CD4-positive, alpha-beta T cell (primary cell): ENCODE results near the gene DLX4. TPM values are rescaled to one million over a fixed set of nuclear protein-coding genes. Genes with fewer than 3 reads are reported as not detected.

Experiments
- ATAC-seq: fragments of 200-7000 bp; cut with Tn5 transposase; one replicate; pipeline ENCODE4 v1.10.0; 2022; ENCODE audit warnings: mild to moderate bottlenecking; ENCODE audit not compliant: poor library complexity
- CTCF ChIA-PET: fragments of 350-600 bp; sonication (Branson Sonifier 250); formaldehyde crosslinking; loops from one replicate; lab custom pipeline; 2021; ENCODE audit warnings: antibody characterized with exemption, inconsistent platforms; lab: Charles Lee
- POLR2A ChIA-PET: fragments of 350-600 bp; sonication (Branson Sonifier 250); formaldehyde crosslinking; loops from one replicate; lab custom pipeline; 2021; ENCODE audit warnings: antibody characterized with exemption, inconsistent platforms; lab: Charles Lee
- DNase-seq, 14 experiments: peaks; one replicate each; pipeline ENCODE4 v3.0.0-alpha.2; 2013 to 2020; ENCODE audit warnings: mixed read lengths in 2 of 14
- H3K27ac ChIP-seq, 2 donors: one replicate each; pipeline versions ENCODE4 v1.5.1 to v1.7.0; 2013; ENCODE audit warnings: low read length in 2 of 2, low read depth in 1 of 2, mild to moderate bottlenecking in 1 of 2
- H3K27me3 ChIP-seq, 2 experiments: 1 replicate in 1 of 2; 2 replicates in 1 of 2; pipeline versions ENCODE4 v1.6.1 to v1.7.0; 2013; ENCODE audit warnings: low read length in 2 of 2, control low read depth in 1 of 2, mild to moderate bottlenecking in 1 of 2, moderate library complexity in 1 of 2; ENCODE audit not compliant: insufficient read depth in 2 of 2, control insufficient read depth in 1 of 2
- H3K36me3 ChIP-seq: one replicate; pipeline ENCODE4 v1.6.1; 2013; ENCODE audit warnings: low read length, control low read depth; ENCODE audit not compliant: insufficient read depth
- H3K4me1 ChIP-seq: one replicate; pipeline ENCODE4 v1.6.1; 2013; ENCODE audit warnings: low read length, control low read depth; ENCODE audit not compliant: insufficient read depth
- H3K4me3 ChIP-seq: one replicate; pipeline ENCODE4 v1.5.1; 2013; ENCODE audit warnings: mild to moderate bottlenecking, low read length, moderate library complexity
- H3K9me3 ChIP-seq, 2 experiments: 1 replicate in 1 of 2; 2 replicates in 1 of 2; pipeline versions ENCODE4 v1.6.1 to v1.7.0; 2013; ENCODE audit warnings: low read length in 2 of 2, mild to moderate bottlenecking in 2 of 2, control low read depth in 1 of 2, moderate library complexity in 1 of 2; ENCODE audit not compliant: control insufficient read depth in 1 of 2, insufficient read depth in 1 of 2
- H3K27ac Mint-ChIP-seq: one replicate; pipeline ENCODE4 v1.8.0; 2020; ENCODE audit warnings: mixed read lengths
- H3K27me3 Mint-ChIP-seq: one replicate; pipeline ENCODE4 v1.8.0; 2021; ENCODE audit warnings: mixed read lengths
- H3K36me3 Mint-ChIP-seq: one replicate; pipeline ENCODE4 v1.8.0; 2021; ENCODE audit warnings: low read depth, mixed read lengths
- H3K4me1 Mint-ChIP-seq: one replicate; pipeline ENCODE4 v1.8.0; 2021; ENCODE audit warnings: low read depth, mixed read lengths
- H3K4me3 Mint-ChIP-seq: one replicate; pipeline ENCODE4 v1.8.0; 2020; ENCODE audit warnings: mild to moderate bottlenecking, mixed read lengths
- H3K9me3 Mint-ChIP-seq: one replicate; pipeline ENCODE4 v1.8.0; 2020; ENCODE audit warnings: mixed read lengths
- intact Hi-C, 2 experiments: fragments of 100-400 bp; cut with DNase I in 1 of 2; cut with micrococcal nuclease in 1 of 2; formaldehyde crosslinking; loops; one replicate each; pipeline versions ENCODE4 v1.15.1 to v1.9.0; 2023 to 2025; cut with DNase I, micrococcal nuclease
- total RNA-seq, 174 experiments: library from RNA in 2 of 174; stranded (reverse) in 2 of 174; gene quantifications; one replicate each; pipeline ENCODE4 v1.2.3 and lab custom pipeline; 2021 to 2026
- TF ChIP-seq, protein P1 (sequence below): fragments of 200-600 bp; IDR thresholded peaks from one replicate; pipeline ENCODE4 v1.8.0; 2022; ENCODE audit warnings: antibody characterized with exemption, mild to moderate bottlenecking

Gene DLX4
- total RNA-seq, 2 experiments from 2014 or later: 0.59 to 0.85 TPM

- peaks cover 14% of the 10 kb centered on the region for H3K4me1 ChIP-seq
- ATAC-seq (no peak), DNase-seq (no peak)
- ChIA-PET CTCF (interaction anchor here (1.3 kb wide), 1 partner anchor 25 kb away, joined by 3 read pairs; no protein-coding TSS in a partner anchor), POLR2A (no interaction called here)
- Mint-ChIP-seq H3K4me1 (peaks cover 12% of the 10 kb centered on the region), H3K9me3 (no peaks in the 10 kb centered on the region), H3K27ac (no peak overlapping the region), H3K36me3 (no peaks in the 10 kb centered on the region), H3K27me3 (peaks cover 73% of the 10 kb centered on the region), H3K4me3 (no peak overlapping the region)
- peaks cover 49 to 61% of the 10 kb centered on the region in 2 experiments for H3K27me3 ChIP-seq
- TF ChIP-seq, protein P1, sequence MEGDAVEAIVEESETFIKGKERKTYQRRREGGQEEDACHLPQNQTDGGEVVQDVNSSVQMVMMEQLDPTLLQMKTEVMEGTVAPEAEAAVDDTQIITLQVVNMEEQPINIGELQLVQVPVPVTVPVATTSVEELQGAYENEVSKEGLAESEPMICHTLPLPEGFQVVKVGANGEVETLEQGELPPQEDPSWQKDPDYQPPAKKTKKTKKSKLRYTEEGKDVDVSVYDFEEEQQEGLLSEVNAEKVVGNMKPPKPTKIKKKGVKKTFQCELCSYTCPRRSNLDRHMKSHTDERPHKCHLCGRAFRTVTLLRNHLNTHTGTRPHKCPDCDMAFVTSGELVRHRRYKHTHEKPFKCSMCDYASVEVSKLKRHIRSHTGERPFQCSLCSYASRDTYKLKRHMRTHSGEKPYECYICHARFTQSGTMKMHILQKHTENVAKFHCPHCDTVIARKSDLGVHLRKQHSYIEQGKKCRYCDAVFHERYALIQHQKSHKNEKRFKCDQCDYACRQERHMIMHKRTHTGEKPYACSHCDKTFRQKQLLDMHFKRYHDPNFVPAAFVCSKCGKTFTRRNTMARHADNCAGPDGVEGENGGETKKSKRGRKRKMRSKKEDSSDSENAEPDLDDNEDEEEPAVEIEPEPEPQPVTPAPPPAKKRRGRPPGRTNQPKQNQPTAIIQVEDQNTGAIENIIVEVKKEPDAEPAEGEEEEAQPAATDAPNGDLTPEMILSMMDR: no peak
- peaks cover 0 to 23% of the 10 kb centered on the region in 2 experiments for H3K9me3 ChIP-seq
- H3K36me3 ChIP-seq: no peaks in the 10 kb centered on the region
- H3K27ac ChIP-seq: no peak overlapping the region
- intact Hi-C loops: no loop called here
- no peak overlapping the region for H3K4me3 ChIP-seq
These were observed 7.8 kb downstream of the DLX4 start for GRCh38 chr17:49976828-49977202.

- intact Hi-C loops: no loop called here
- CTCF ChIA-PET: interaction anchor here (0.9 to 1.2 kb wide), 2 partner anchors 24 to 25 kb away, joined by 3 read pairs; no protein-coding TSS in a partner anchor
These were observed 8.7 kb downstream of the DLX4 start for GRCh38 chr17:49977463-49978389.

DNA sequence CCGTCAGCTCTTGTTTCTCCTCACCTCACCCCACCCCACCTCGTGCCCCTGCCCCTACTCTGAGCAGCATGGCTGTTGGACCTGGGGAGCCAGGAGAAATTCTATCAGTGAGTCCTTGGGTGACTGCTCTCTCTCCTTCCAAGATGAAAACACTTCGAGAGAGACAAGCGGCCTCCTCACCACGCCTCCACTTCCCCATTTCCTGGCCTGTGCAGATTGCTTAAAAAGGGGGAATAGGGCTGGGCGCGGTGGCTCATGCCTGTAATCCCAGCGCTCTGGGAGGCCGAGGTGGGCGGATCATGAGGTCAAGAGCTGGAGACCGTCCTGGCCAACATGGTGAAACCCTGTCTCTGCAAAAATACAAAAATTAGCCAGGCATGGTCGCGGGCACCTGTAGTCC, 9.5 kb downstream of the DLX4 start:
- H3K9me3 ChIP-seq: peaks cover 0 to 10% of the 10 kb centered on the region in 2 experiments
- no peak for ATAC-seq
- POLR2A ChIA-PET: no interaction called here
- intact Hi-C loops: no loop called here
- CTCF ChIA-PET: interaction anchor here (1.2 kb wide), 2 partner anchors 23 to 26 kb away, joined by 3 to 6 read pairs; no protein-coding TSS in a partner anchor
- DNase-seq: no peak
- no peak overlapping the region for H3K4me3 ChIP-seq
- H3K27ac ChIP-seq: no peak overlapping the region
- H3K27me3 ChIP-seq: peaks cover 35 to 45% of the 10 kb centered on the region in 2 experiments
- TF ChIP-seq, protein P1: no peak
- Mint-ChIP-seq H3K36me3 (no peaks in the 10 kb centered on the region), H3K9me3 (no peaks in the 10 kb centered on the region), H3K4me1 (no peaks in the 10 kb centered on the region), H3K4me3 (no peak overlapping the region), H3K27ac (no peak overlapping the region), H3K27me3 (peaks cover 68% of the 10 kb centered on the region)
- H3K4me1 ChIP-seq: no peaks in the 10 kb centered on the region
- H3K36me3 ChIP-seq: no peaks in the 10 kb centered on the region

More at GRCh38 chr17:49977463-49978389, 8.7 kb downstream of the DLX4 start:
- TF ChIP-seq, protein P1: no peak
- no peak overlapping the region for H3K27ac ChIP-seq
- Mint-ChIP-seq H3K4me3 (no peak overlapping the region), H3K36me3 (no peaks in the 10 kb centered on the region), H3K9me3 (no peaks in the 10 kb centered on the region), H3K4me1 (peaks cover 7% of the 10 kb centered on the region), H3K27me3 (peaks cover 71% of the 10 kb centered on the region), H3K27ac (no peak overlapping the region)
- H3K4me3 ChIP-seq: no peak overlapping the region
- ATAC-seq: no peak
- H3K9me3 ChIP-seq: peaks cover 0 to 14% of the 10 kb centered on the region in 2 experiments
- no peaks in the 10 kb centered on the region for H3K36me3 ChIP-seq
- H3K4me1 ChIP-seq: peaks cover 5% of the 10 kb centered on the region
- no peak for DNase-seq
- POLR2A ChIA-PET: no interaction called here
- peaks cover 42 to 52% of the 10 kb centered on the region in 2 experiments for H3K27me3 ChIP-seq
